Vagina (tissue), 2 donors: ENCODE results near the gene KMT2E.

Experiments used
- CTCF ChIP-seq, 3 experiments: fragments of 450-650 bp in 2 of 3; fragments of 200-600 bp in 1 of 3; sonication (generic) in 1 of 3; IDR thresholded peaks; one replicate each; pipeline ENCODE4 v1.5.1; 2017 to 2019; ENCODE audit warnings: antibody characterized with exemption in 3 of 3, mild to moderate bottlenecking in 2 of 3, moderate library complexity in 2 of 3
- POLR2A ChIP-seq, 2 donors: fragments of 450-650 bp; IDR thresholded peaks; one replicate each; pipeline ENCODE4 v1.6.1; 2017; ENCODE audit warnings: antibody characterized with exemption in 2 of 2, mild to moderate bottlenecking in 2 of 2, moderate library complexity in 2 of 2
- POLR2AphosphoS5 ChIP-seq, 2 donors: sonication (generic); formaldehyde crosslinking; IDR thresholded peaks; one replicate each; pipeline ENCODE4 v1.9.0; 2017; ENCODE audit warnings: antibody characterized with exemption in 2 of 2, mild to moderate bottlenecking in 2 of 2, low read depth in 1 of 2; ENCODE audit not compliant: insufficient read depth in 1 of 2

DNA sequence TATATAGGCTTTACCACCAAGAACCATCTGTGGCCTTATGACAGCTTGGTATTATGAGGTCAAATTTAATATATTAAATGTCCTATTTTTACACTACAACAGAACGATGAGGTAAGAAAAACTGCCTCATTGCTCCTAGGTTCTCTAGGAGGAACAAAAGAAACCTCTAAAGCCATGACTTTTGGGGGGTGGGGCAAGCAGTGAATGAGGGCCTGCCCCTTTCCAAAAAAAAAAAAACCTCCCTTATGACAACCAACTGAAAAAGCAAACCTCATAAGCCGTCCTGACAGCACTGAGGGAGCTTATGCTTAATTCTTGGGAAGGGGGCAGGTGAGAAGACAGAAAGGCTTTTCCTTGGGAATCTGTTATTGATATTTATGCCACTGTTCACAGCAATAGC lies 116.6 kb downstream of the KMT2E start:
- TF ChIP-seq CTCF (IDR thresholded peaks at IDR 0.05) (no peak), POLR2A (IDR thresholded peaks at IDR 0.05) (no peak), POLR2AphosphoS5 (IDR thresholded peaks at IDR 0.05; ENCODE audit: insufficient read depth in 1 of 2, low read depth in 1 of 2) (no peak)
